Stomach (tissue), 4 donors: ENCODE results near the gene CEACAM6.

Source experiments
- POLR2A ChIP-seq, 4 donors: fragments of 450-650 bp; IDR thresholded peaks; one replicate each; pipeline ENCODE4 v1.6.1; 2016; ENCODE audit warnings: antibody characterized with exemption in 4 of 4, control low read depth in 2 of 4, mild to moderate bottlenecking in 1 of 4, moderate library complexity in 1 of 4
- POLR2AphosphoS5 ChIP-seq, 3 donors: sonication (generic); formaldehyde crosslinking; IDR thresholded peaks; one replicate each; pipeline ENCODE4 v1.6.1; 2016; ENCODE audit warnings: antibody characterized with exemption in 3 of 3
- TF ChIP-seq, protein P1 (sequence below), 7 experiments: fragments of 450-650 bp in 4 of 7; fragments of 200-600 bp in 3 of 7; sonication (generic) in 3 of 7; IDR thresholded peaks; one replicate each; pipeline ENCODE4 v1.5.1; 2016 to 2019; ENCODE audit warnings: antibody characterized with exemption in 7 of 7, control low read depth in 2 of 7, mild to moderate bottlenecking in 1 of 7

- TF ChIP-seq, protein P1, sequence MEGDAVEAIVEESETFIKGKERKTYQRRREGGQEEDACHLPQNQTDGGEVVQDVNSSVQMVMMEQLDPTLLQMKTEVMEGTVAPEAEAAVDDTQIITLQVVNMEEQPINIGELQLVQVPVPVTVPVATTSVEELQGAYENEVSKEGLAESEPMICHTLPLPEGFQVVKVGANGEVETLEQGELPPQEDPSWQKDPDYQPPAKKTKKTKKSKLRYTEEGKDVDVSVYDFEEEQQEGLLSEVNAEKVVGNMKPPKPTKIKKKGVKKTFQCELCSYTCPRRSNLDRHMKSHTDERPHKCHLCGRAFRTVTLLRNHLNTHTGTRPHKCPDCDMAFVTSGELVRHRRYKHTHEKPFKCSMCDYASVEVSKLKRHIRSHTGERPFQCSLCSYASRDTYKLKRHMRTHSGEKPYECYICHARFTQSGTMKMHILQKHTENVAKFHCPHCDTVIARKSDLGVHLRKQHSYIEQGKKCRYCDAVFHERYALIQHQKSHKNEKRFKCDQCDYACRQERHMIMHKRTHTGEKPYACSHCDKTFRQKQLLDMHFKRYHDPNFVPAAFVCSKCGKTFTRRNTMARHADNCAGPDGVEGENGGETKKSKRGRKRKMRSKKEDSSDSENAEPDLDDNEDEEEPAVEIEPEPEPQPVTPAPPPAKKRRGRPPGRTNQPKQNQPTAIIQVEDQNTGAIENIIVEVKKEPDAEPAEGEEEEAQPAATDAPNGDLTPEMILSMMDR (IDR thresholded peaks at IDR 0.05) = no peak
- no peak for TF ChIP-seq POLR2AphosphoS5 (IDR thresholded peaks at IDR 0.05)
- TF ChIP-seq POLR2A (IDR thresholded peaks at IDR 0.05) = no peak
These were observed 14.3 kb downstream of the CEACAM6 start for GRCh38 chr19:41769608-41770007.
